ENCODE data around the gene MNAT1.

- TF ChIP-seq, protein P1, sequence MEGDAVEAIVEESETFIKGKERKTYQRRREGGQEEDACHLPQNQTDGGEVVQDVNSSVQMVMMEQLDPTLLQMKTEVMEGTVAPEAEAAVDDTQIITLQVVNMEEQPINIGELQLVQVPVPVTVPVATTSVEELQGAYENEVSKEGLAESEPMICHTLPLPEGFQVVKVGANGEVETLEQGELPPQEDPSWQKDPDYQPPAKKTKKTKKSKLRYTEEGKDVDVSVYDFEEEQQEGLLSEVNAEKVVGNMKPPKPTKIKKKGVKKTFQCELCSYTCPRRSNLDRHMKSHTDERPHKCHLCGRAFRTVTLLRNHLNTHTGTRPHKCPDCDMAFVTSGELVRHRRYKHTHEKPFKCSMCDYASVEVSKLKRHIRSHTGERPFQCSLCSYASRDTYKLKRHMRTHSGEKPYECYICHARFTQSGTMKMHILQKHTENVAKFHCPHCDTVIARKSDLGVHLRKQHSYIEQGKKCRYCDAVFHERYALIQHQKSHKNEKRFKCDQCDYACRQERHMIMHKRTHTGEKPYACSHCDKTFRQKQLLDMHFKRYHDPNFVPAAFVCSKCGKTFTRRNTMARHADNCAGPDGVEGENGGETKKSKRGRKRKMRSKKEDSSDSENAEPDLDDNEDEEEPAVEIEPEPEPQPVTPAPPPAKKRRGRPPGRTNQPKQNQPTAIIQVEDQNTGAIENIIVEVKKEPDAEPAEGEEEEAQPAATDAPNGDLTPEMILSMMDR (IDR thresholded peaks at IDR 0.05) = no peak
- TF ChIP-seq EP300 (IDR thresholded peaks at IDR 0.05; ENCODE audit: low read depth) (no peak), POLR2A (IDR thresholded peaks at IDR 0.05) (no peak), POLR2AphosphoS5 (IDR thresholded peaks at IDR 0.05) (no peak)
Observed at GRCh38 chr14:60771117-60771516, 36.6 kb downstream of the MNAT1 start.

All from transverse colon (tissue), 4 donors.